ENCODE data around the gene LLGL2.

Gene LLGL2

GRCh38 chr17:75552425-75553294, 27.2 kb downstream of the LLGL2 start:
- no peak for DNase-seq

DNA sequence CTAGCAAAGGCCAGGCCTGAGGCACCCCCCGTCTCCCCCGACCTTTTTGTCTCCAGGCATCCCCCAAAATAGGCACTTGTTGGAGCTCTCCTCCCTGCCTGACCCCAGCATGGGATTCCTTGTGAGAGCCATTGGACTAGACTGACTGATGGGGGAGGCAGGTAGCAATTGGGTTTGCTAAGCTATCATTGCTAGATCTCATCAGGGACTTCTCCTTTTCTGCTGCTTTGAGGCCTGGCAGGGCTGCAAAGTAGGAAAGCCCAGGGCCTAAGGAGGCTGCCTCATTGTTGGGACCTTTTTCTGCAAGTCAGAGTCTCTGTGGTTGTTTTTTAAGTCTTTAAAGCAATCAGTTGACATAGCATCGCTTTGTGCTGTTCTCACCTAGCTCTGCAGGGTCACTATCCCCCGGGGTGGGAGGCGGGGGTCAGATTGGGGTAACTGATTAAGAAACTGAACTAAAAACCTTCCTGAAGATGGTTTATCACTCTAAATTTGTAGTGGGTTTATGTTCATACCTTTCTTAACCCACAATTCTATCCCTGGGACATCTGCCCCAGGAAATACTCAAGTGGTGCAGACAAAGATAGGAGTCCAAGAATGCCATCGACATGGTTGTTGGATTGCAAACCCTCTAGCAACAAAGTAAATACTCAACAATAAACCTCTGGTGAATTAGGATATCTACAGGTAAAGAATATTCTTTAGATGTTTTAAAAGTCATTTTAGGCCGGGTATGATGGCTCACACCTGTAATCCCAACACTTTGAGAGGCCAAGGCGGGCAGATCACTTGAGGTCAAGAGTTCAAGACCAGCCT, 28.0 kb downstream of the LLGL2 start:
- no peak for DNase-seq

- no peak for DNase-seq
These were observed 30.2 kb downstream of the LLGL2 start for GRCh38 chr17:75555679-75556153.

- no peak for DNase-seq
These were observed 31.8 kb downstream of the LLGL2 start for GRCh38 chr17:75557075-75557851.

- DNase-seq, result no peak
These were observed 32.6 kb downstream of the LLGL2 start for GRCh38 chr17:75557852-75558665.

- no peak for DNase-seq
These were observed 33.4 kb downstream of the LLGL2 start for GRCh38 chr17:75558666-75559530.

DNA sequence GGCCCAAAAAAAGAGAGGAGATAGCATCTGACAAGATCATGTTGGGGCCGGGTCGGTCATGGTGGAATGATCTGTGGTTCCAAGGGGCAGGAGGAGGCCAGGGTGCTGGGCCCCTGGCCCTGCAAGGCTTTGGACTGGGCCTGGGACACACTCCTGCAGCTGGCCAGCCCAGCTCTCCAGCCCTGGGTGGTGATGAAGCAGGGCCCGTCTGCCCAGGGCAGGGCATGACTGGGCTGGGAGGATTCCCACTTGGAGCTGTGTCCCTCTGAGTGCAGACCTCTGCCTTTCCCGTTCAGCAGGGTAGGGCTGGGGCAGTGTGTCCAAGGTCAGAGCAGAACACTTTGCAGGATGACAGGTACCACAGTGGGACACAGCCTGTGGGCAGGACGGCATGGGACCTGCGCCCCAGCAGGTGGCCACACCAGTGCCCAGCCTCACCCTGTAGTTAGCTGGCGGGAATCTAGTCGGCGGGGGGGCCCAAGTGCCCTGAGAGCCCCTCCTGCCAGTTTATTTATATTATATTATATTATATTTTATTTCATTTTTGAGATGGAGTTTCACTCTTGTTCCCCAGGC, 34.5 kb downstream of the LLGL2 start:
- no peak for DNase-seq

DNA sequence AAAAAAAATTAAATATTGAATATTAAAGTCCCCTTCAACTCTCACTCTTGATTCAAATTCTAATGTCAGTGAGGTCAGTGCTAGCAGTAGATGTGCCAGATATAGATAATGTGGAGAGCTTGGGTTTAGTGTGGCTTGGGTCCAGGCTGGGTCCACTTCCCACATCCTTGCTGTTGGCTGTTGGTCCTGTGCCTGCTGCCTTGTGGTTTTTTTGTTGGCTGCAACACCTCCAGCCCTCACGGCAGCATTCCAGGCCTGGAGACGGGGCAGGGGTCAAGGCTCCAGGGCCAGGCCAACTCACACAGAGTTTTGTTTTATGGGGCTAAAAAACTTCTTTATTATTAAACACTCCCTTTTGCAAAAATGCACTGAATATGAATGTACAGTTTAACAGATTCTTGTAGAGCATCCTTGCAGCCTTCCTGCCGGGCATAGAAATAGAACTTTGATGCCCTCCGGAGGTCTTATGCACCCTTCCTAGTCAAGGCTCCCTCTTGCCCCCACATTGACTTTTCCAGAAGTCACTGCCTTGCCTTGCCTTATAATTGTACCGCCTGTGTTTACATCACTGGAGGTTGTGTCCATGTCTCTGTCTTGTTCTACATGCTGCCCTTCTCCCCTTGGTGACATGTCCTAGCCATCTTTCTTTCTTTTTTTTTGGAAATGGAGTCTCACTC, 36.6 kb downstream of the LLGL2 start:
- no peak for DNase-seq

GRCh38 chr17:75563063-75563758, 37.7 kb downstream of the LLGL2 start:
- DNase-seq, result no peak

GRCh38 chr17:75564195-75564594, 38.7 kb downstream of the LLGL2 start:
- no peak for DNase-seq

GRCh38 chr17:75565066-75565465, 39.6 kb downstream of the LLGL2 start:
- DNase-seq, result no peak

GRCh38 chr17:75565618-75566017, 40.1 kb downstream of the LLGL2 start:
- DNase-seq, result no peak

DNA sequence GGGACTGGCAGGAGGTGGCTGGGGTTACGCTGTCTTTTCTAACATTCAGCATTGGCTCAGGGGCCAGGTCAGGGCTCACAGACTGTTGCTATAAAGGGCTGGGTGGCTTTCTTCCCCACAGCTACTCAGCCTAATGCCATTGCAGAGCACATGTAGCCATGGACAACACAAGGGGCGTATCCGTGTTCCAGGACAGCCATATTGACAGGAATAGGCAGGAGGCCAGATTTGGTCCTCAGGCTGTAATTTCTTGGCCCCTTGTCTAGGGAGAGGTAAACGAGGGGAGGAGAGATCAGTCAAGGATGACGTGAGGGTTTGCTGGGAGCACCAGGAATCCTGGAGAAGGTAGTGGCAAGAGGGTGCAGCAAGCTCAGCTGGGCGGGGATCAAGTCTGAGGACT, 40.9 kb downstream of the LLGL2 start:
- DNase-seq, result no peak

GRCh38 chr17:75566834-75567233, 41.3 kb downstream of the LLGL2 start:
- DNase-seq, result no peak

GRCh38 chr17:75568412-75569255, 43.1 kb downstream of the LLGL2 start:
- no peak for DNase-seq

DNA sequence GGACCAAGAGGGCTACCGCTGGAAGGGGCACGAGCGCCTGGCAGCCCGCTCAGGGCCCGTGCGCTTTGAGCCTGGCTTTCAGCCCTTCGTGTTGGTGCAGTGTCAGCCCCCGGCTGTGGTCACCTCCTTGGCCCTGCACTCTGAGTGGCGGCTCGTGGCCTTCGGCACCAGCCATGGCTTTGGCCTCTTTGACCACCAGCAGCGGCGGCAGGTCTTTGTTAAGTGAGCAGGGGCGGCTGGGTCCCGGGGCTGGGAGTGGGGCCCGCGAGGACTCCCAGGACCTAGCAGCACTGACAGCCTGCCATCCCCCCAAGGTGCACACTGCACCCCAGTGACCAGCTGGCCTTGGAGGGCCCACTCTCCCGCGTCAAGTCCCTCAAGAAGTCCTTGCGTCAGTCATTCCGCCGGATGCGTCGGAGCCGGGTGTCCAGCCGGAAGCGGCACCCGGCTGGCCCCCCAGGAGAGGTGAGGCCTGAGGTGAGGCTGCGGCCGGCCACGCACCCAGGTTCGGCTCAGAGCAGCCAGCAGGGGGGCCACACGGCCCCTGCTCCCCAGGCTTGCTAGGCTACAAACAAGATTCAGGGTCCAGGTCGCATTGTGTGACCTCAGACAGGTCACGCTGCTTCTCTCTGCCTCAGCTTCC, 44.7 kb downstream of the LLGL2 start:
- no peak for DNase-seq

- DNase-seq, result no peak
These were observed 45.3 kb downstream of the LLGL2 start for GRCh38 chr17:75570772-75571171.

Data from activated CD4-positive, alpha-beta T cell treated with anti-CD3 and anti-CD28 coated beads, Interleukin-2, amount 50 U/mL, for 1 hour (primary cell).